H9 (cell line): ENCODE measurements around the gene SSBP2. TPM values are rescaled to one million over a fixed set of nuclear protein-coding genes. Genes with fewer than 3 reads are reported as not detected.

Experiments
- DNase-seq: peaks from one replicate; pipeline ENCODE4 v3.0.0-alpha.2; 2017
- H2AFZ ChIP-seq: one replicate; pipeline ENCODE4 v1.6.1; 2013; ENCODE audit warnings: mild to moderate bottlenecking, low read length, control low read depth, moderate library complexity
- H2AK5ac ChIP-seq: 2 replicates; pipeline ENCODE4 v1.6.1; 2013; ENCODE audit warnings: low read length, control low read depth, mixed read lengths; ENCODE audit not compliant: insufficient read length
- H2BK120ac ChIP-seq: one replicate; pipeline ENCODE4 v1.6.1; 2013; ENCODE audit warnings: low read depth, mild to moderate bottlenecking, low read length, control low read depth, inconsistent platforms; ENCODE audit not compliant: poor library complexity, severe bottlenecking
- H2BK12ac ChIP-seq: 2 replicates; pipeline ENCODE4 v1.6.1; 2013; ENCODE audit warnings: low read length, control low read depth, mixed read lengths, low read depth; ENCODE audit not compliant: insufficient read length
- H2BK15ac ChIP-seq: 2 replicates; pipeline ENCODE4 v1.6.1; 2013; ENCODE audit warnings: low read depth, low read length, control low read depth
- H2BK20ac ChIP-seq: one replicate; pipeline ENCODE4 v1.6.1; 2013; ENCODE audit warnings: low read depth, mild to moderate bottlenecking, low read length, control low read depth, inconsistent platforms; ENCODE audit not compliant: poor library complexity, severe bottlenecking
- H2BK5ac ChIP-seq: 2 replicates; pipeline ENCODE4 v1.6.1; 2013; ENCODE audit warnings: low read length, control low read depth, mixed read lengths; ENCODE audit not compliant: insufficient read length
- H3K14ac ChIP-seq: 2 replicates; pipeline ENCODE4 v1.6.1; 2013; ENCODE audit warnings: low read length, control low read depth; ENCODE audit not compliant: insufficient read depth
- H3K18ac ChIP-seq: 2 replicates; pipeline ENCODE4 v1.6.1; 2013; ENCODE audit warnings: low read depth, mild to moderate bottlenecking, mixed read lengths, low read length, control low read depth; ENCODE audit not compliant: insufficient read length
- H3K23ac ChIP-seq: 2 replicates; pipeline ENCODE4 v1.6.1; 2013; ENCODE audit warnings: low read length, control low read depth, mixed read lengths, low read depth; ENCODE audit not compliant: insufficient read length
- H3K23me2 ChIP-seq: 2 replicates; pipeline ENCODE4 v1.6.1; 2013; ENCODE audit warnings: low read depth, mild to moderate bottlenecking, mixed read lengths, low read length, control low read depth; ENCODE audit not compliant: insufficient read length, poor library complexity, severe bottlenecking
- H3K27ac ChIP-seq: 2 replicates; pipeline ENCODE4 v1.5.1; 2013; ENCODE audit warnings: low read length, control low read depth, mixed read lengths, low read depth; ENCODE audit not compliant: insufficient read length
- H3K27me3 ChIP-seq: 2 replicates; pipeline ENCODE4 v1.6.1; 2013; ENCODE audit warnings: low read length, control low read depth, inconsistent platforms; ENCODE audit not compliant: insufficient read depth
- H3K4ac ChIP-seq: 2 replicates; pipeline ENCODE4 v1.6.1; 2013; ENCODE audit warnings: low read depth, mild to moderate bottlenecking, control low read depth, inconsistent platforms, low read length, moderate library complexity
- H3K4me1 ChIP-seq: 2 replicates; pipeline ENCODE4 v1.6.1; 2013; ENCODE audit warnings: low read length, control low read depth, inconsistent platforms; ENCODE audit not compliant: insufficient read depth
- H3K4me2 ChIP-seq: 2 replicates; pipeline ENCODE4 v1.6.1; 2013; ENCODE audit warnings: low read length, control low read depth, mixed read lengths; ENCODE audit not compliant: insufficient read length, insufficient read depth
- H3K56ac ChIP-seq: 2 replicates; pipeline ENCODE4 v1.6.1; 2013; ENCODE audit warnings: low read depth, mild to moderate bottlenecking, mixed read lengths, low read length, control low read depth; ENCODE audit not compliant: insufficient read length
- H3K79me1 ChIP-seq: 2 replicates; pipeline ENCODE4 v1.6.1; 2013; ENCODE audit warnings: low read depth, mild to moderate bottlenecking, moderate library complexity, low read length, control low read depth, inconsistent platforms; ENCODE audit not compliant: insufficient read depth, poor library complexity, severe bottlenecking
- H3K79me2 ChIP-seq: 2 replicates; pipeline ENCODE4 v1.6.1; 2013; ENCODE audit warnings: low read length, control low read depth, inconsistent platforms; ENCODE audit not compliant: insufficient read depth
- H3K9ac ChIP-seq: 2 replicates; pipeline ENCODE4 v1.6.1; 2013; ENCODE audit warnings: low read length, control low read depth, mixed read lengths; ENCODE audit not compliant: insufficient read length; ENCODE audit errors: extremely low read depth
- H3K9me3 ChIP-seq: one replicate; pipeline ENCODE4 v1.6.1; 2013; ENCODE audit warnings: low read depth, low read length, inconsistent platforms; ENCODE audit not compliant: control insufficient read depth
- H3T11ph ChIP-seq: one replicate; pipeline ENCODE4 v1.6.1; 2013; ENCODE audit warnings: mild to moderate bottlenecking, low read length, control low read depth, inconsistent platforms
- H4K20me1 ChIP-seq: one replicate; pipeline ENCODE4 v1.6.1; 2013; ENCODE audit not compliant: control insufficient read depth, insufficient read length, insufficient read depth
- H4K5ac ChIP-seq: 2 replicates; pipeline ENCODE4 v1.6.1; 2013; ENCODE audit warnings: low read depth, mild to moderate bottlenecking, mixed read lengths, low read length, control low read depth; ENCODE audit not compliant: insufficient read length
- H4K8ac ChIP-seq: replicated peaks from 2 replicates; pipeline ENCODE4 v1.6.1; 2013; ENCODE audit warnings: low read length, control low read depth, mixed read lengths, low read depth; ENCODE audit not compliant: insufficient read length
- H4K91ac ChIP-seq: 2 replicates; pipeline ENCODE4 v1.6.1; 2013; ENCODE audit warnings: low read depth, mild to moderate bottlenecking, moderate library complexity, mixed read lengths, low read length, control low read depth; ENCODE audit not compliant: insufficient read length
- H3K27ac Mint-ChIP-seq, 3 experiments: 2 replicates in 2 of 3; 3 replicates in 1 of 3; pipeline ENCODE4 v1.8.0; 2020 to 2021; ENCODE audit warnings: mixed read lengths in 3 of 3, mild to moderate bottlenecking in 1 of 3, moderate library complexity in 1 of 3
- H3K27me3 Mint-ChIP-seq: 2 replicates; pipeline ENCODE4 v1.8.0; 2021; ENCODE audit warnings: low read depth, mild to moderate bottlenecking, moderate library complexity, mixed read lengths
- H3K36me3 Mint-ChIP-seq, 3 experiments: 2 replicates in 2 of 3; 3 replicates in 1 of 3; pipeline ENCODE4 v1.8.0; 2020 to 2021; ENCODE audit warnings: low read depth in 3 of 3, mixed read lengths in 3 of 3; ENCODE audit not compliant: insufficient read depth in 1 of 3
- H3K4me1 Mint-ChIP-seq, 2 experiments: 2 replicates each; pipeline ENCODE4 v1.8.0; 2020; ENCODE audit warnings: mixed read lengths in 2 of 2
- H3K4me3 Mint-ChIP-seq, 2 experiments: 2 replicates in 1 of 2; 3 replicates in 1 of 2; pipeline ENCODE4 v1.8.0; 2020 to 2021; ENCODE audit warnings: mild to moderate bottlenecking in 2 of 2, mixed read lengths in 2 of 2, moderate library complexity in 1 of 2
- H3K9me3 Mint-ChIP-seq, 2 experiments: 2 replicates in 1 of 2; 3 replicates in 1 of 2; pipeline ENCODE4 v1.8.0; 2020; ENCODE audit warnings: mild to moderate bottlenecking in 2 of 2, mixed read lengths in 2 of 2, moderate library complexity in 1 of 2
- CTCF ChIP-seq: fragments of 200-600 bp; sonication (generic); conservative IDR thresholded peaks from 3 replicates; pipeline ENCODE4 v1.8.0; 2021; ENCODE audit warnings: antibody characterized with exemption, mild to moderate bottlenecking
- WGBS: extraction: QIAGEN DNeasy Blood & Tissue Kit; methylation state at CpG from one replicate; pipeline ENCODE4 v1.1.7; 2013; ENCODE audit warnings: missing lambda C conversion rate, low lambda C conversion rate, mixed read lengths; ENCODE audit not compliant: insufficient read length; ENCODE audit errors: extremely low coverage; 5-methylcytosine and 5-hydroxymethylcytosine counted together
- total RNA-seq: library from RNA; stranded (reverse); gene quantifications from 2 replicates; pipeline ENCODE4 v1.2.1, GENCODE V29; 2021

SSBP2 gene
- total RNA-seq, 1 experiment from 2014 or later = 35.6 TPM

- Histone ChIP-seq H3K27ac (no peak overlapping the region), H3K9ac (no peak overlapping the region), H3K4me1 (no peaks in the 10 kb centered on the region), H4K20me1 (no peaks in the 10 kb centered on the region), H3K14ac (no peak overlapping the region), H3K23ac (no peak overlapping the region), H4K91ac (no peak overlapping the region), H3K79me1 (no peaks in the 10 kb centered on the region), H3K27me3 (no peaks in the 10 kb centered on the region), H2BK15ac (no peak overlapping the region), H3K9me3 (no peaks in the 10 kb centered on the region), H4K5ac (no peak overlapping the region), H2BK5ac (no peak overlapping the region), H2AFZ (no peak overlapping the region), H3K18ac (no peak overlapping the region), H4K8ac (no peak overlapping the region), H3K23me2 (no peaks in the 10 kb centered on the region), H3K56ac (no peak overlapping the region), H3K4me2 (no peak overlapping the region), H2BK20ac (no peak overlapping the region), H3T11ph (no peak overlapping the region), H3K79me2 (no peaks in the 10 kb centered on the region), H3K4ac (no peak overlapping the region), H2BK120ac (no peak overlapping the region), H2AK5ac (no peak overlapping the region), H2BK12ac (no peak overlapping the region)
- Mint-ChIP-seq H3K4me1 (no peaks in the 10 kb centered on the region), H3K27ac (no peak overlapping the region), H3K4me3 (no peak overlapping the region), H3K36me3 (no peaks in the 10 kb centered on the region), H3K27me3 (no peaks in the 10 kb centered on the region), H3K9me3 (no peaks in the 10 kb centered on the region)
- WGBS = no CpG with 5 or more reads among the region's 3 CpGs
- TF ChIP-seq CTCF = no peak
- no peak for DNase-seq
These were observed 264.2 kb downstream of the SSBP2 start for GRCh38 chr5:81486711-81487110.
